ENCODE measurements around the gene DAB1.

DNA sequence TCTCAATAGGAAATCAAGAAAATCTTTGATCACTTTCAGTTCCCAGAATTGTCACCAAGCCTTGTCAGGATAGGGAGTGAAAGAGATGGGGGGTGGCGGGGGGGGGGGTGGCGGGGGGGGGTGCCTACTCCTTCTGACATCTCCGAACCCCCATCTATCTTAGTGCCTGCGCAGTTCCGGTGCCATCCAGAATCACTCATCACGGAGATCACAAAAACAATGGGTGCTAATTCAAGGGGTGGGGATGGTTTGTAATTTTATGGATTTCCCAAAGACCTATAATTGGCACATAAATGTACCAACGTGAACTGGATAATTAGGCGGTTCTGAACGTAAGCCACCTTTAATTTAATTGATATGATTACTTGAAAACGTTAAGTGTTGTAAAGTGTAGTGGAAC is 2.1 kb downstream of the DAB1 start:
- TF ChIP-seq CTCF (IDR thresholded peaks at IDR 0.05; ENCODE audit: low read depth, low read length, poor library complexity, severe bottlenecking) (no peak), EZH2phosphoT487 (IDR thresholded peaks at IDR 0.05; ENCODE audit: borderline replicate concordance, low read length) (no peak)

Measured in DOHH2 (cell line).